ENCODE data around the gene PTPN12. TPM values are rescaled to one million over a fixed set of nuclear protein-coding genes. Genes with fewer than 3 reads are reported as not detected.

PTPN12 gene
- total RNA-seq, 4 donors from 2014 or later: 29.4 to 97.9 (median 63.2) TPM

GRCh38 chr7:77543910-77544309, 6.8 kb downstream of the PTPN12 start:
- Histone ChIP-seq H3K4me1 (peaks cover 14 to 97% (median 43%) of the 10 kb centered on the region in 3 donors), H3K27me3 (no peaks in the 10 kb centered on the region), H3K27ac (no peak overlapping the region), H3K4me3 (no peak overlapping the region), H3K36me3 (no peaks in the 10 kb centered on the region), H3K9me3 (no peaks in the 10 kb centered on the region)
- intact Hi-C loops (cut with DNase I): no loop called here
- TF ChIP-seq CTCF (IDR thresholded peaks at IDR 0.05): no peak
- no peak for TF ChIP-seq POLR2A (IDR thresholded peaks at IDR 0.05)
- no peak for DNase-seq
- WGBS, 2 donors: 75 to 83% methylated on average over 4 of the region's 4 CpGs

DNA sequence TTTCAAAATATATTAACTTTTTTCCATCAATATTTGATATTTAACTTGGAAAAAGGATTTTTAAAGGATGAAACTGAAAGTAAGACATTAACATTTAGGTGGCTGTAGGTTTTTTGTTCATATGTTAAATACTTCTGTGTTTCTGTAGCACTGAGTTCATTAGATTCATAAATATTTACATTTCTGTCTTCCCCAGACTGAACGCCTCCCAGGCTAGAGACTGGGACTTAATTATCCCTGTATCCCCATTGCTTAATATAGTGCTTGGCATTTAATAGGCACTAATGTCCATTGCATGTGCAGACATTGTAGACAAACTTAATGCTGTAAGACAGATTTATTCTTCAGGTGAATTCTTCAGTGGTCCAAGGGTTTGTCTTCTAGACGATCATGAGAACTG, 7.4 kb downstream of the PTPN12 start:
- no peaks in the 10 kb centered on the region for H3K9me3 ChIP-seq
- no peak for DNase-seq
- TF ChIP-seq POLR2A (IDR thresholded peaks at IDR 0.05) (no peak), CTCF (IDR thresholded peaks at IDR 0.05) (no peak)
- WGBS, 2 donors: 51 to 67% methylated on average over 2 of the region's 2 CpGs
- no peaks in the 10 kb centered on the region for H3K36me3 ChIP-seq
- intact Hi-C loops (cut with DNase I): no loop called here
- no peak overlapping the region for H3K4me3 ChIP-seq
- H3K27ac ChIP-seq: no peak overlapping the region
- H3K4me1 ChIP-seq: peaks cover 14 to 97% (median 44%) of the 10 kb centered on the region in 3 donors
- no peaks in the 10 kb centered on the region for H3K27me3 ChIP-seq

- no peak for DNase-seq
- TF ChIP-seq POLR2A (IDR thresholded peaks at IDR 0.05): no peak
- no peak for TF ChIP-seq CTCF (IDR thresholded peaks at IDR 0.05)
- Histone ChIP-seq H3K27me3 (no peaks in the 10 kb centered on the region), H3K27ac (no peak overlapping the region), H3K4me1 (peaks cover under 1 to 90% (median 24%) of the 10 kb centered on the region in 3 donors), H3K9me3 (no peaks in the 10 kb centered on the region), H3K4me3 (no peak overlapping the region), H3K36me3 (no peaks in the 10 kb centered on the region)
- intact Hi-C loops (cut with DNase I): no loop called here
- WGBS, 2 donors: 66 to 84% methylated on average over 3 of the region's 3 CpGs
Measured at GRCh38 chr7:77548206-77548605, 11.1 kb downstream of the PTPN12 start.

DNA sequence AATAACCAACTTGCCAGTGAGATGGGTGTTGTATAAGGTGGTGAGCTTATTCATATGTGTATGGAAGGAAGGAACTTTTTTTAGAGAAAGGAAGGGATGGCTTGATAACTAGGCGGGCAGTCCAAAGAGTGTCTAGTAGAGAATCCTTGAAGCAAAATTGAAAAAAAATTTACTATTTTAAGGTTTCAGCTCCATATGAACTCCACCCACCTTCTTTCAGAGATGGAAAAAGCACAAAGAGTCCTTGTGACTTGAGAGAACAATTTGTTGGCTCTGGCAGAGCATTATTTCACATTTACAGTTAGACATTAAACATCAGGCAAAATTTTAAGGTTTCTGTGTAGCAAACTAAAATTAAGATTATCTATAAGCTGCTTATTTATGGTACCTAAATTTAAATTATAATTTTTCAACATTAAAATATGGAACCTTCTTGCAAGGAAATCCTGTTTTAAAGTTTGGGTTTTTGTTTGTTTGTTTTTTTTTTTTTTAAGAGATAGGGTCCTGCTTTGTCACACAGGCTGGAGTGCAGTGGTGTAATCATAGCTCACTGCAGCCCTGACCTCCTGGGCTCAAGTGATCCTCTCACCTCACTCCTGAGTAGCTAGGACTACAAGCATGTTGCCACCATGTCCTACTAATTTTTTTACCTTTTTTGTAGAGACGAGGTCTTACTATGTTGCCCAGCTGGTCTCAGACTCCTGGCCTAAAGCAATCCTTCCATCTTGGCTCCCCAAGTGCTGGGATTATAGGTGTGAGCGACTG, 12.2 kb downstream of the PTPN12 start:
- Histone ChIP-seq H3K4me3 (no peak overlapping the region), H3K27ac (peak overlapping the region in 2 of 4 donors; percentile 15 to 45), H3K4me1 (peaks cover 0 to 79% (median 17%) of the 10 kb centered on the region in 3 donors), H3K9me3 (no peaks in the 10 kb centered on the region), H3K27me3 (no peaks in the 10 kb centered on the region), H3K36me3 (no peaks in the 10 kb centered on the region)
- DNase-seq: no peak
- intact Hi-C loops (cut with DNase I): no loop called here
- TF ChIP-seq CTCF (IDR thresholded peaks at IDR 0.05) (no peak), POLR2A (IDR thresholded peaks at IDR 0.05) (no peak)
- WGBS, 2 donors: 59 to 64% methylated on average over 3 of the region's 3 CpGs

- 82 to 83% methylated on average over 3 of the region's 3 CpGs for WGBS, 2 donors
- DNase-seq: no peak
- Histone ChIP-seq H3K4me1 (peaks cover 0 to 70% (median 13%) of the 10 kb centered on the region in 3 donors), H3K36me3 (no peaks in the 10 kb centered on the region), H3K27ac (no peak overlapping the region), H3K4me3 (no peak overlapping the region), H3K9me3 (no peaks in the 10 kb centered on the region), H3K27me3 (no peaks in the 10 kb centered on the region)
- intact Hi-C loops (cut with DNase I): no loop called here
- TF ChIP-seq CTCF (IDR thresholded peaks at IDR 0.05): no peak
- no peak for TF ChIP-seq POLR2A (IDR thresholded peaks at IDR 0.05)
Measured at GRCh38 chr7:77550586-77550985, 13.5 kb downstream of the PTPN12 start.
